MM.1S (cell line): ENCODE data around the gene RDH13.
"Not testable (repeated sequence)": the region's sequence is repeated elsewhere in the genome, so short reads cannot be mapped to it uniquely, and the experiment has no call there.

Experiments
- DNase-seq: peaks from one replicate; pipeline ENCODE4 v3.0.0-alpha.2; 2015
- H2AFZ ChIP-seq: fragments of 300-600 bp; sonication (generic); 2 replicates; pipeline ENCODE4 v1.6.0; 2016; ENCODE audit warnings: antibody characterized with exemption, low read length
- H3F3A ChIP-seq: fragments of 300-600 bp; sonication (generic); 2 replicates; pipeline ENCODE4 v1.6.1; 2016; ENCODE audit warnings: mild to moderate bottlenecking, antibody characterized with exemption, low read length, moderate library complexity, mixed read lengths; ENCODE audit not compliant: insufficient read depth
- H3K27ac ChIP-seq: fragments of 300-600 bp; sonication (generic); 2 replicates; pipeline ENCODE4 v1.5.1; 2016; ENCODE audit warnings: mild to moderate bottlenecking, low read length
- H3K27me3 ChIP-seq: fragments of 300-600 bp; sonication (generic); replicated peaks from 2 replicates; pipeline ENCODE4 v1.6.0; 2016; ENCODE audit warnings: low read length; ENCODE audit not compliant: insufficient read depth
- H3K36me3 ChIP-seq: fragments of 300-600 bp; sonication (generic); replicated peaks from 2 replicates; pipeline ENCODE4 v1.6.1; 2016; ENCODE audit warnings: mild to moderate bottlenecking, low read length, mixed read lengths; ENCODE audit not compliant: insufficient read depth
- H3K4me1 ChIP-seq: fragments of 300-600 bp; sonication (generic); 2 replicates; pipeline ENCODE4 v1.6.1; 2016; ENCODE audit warnings: low read length, mixed read lengths
- H3K4me2 ChIP-seq: fragments of 300-600 bp; sonication (generic); 2 replicates; pipeline ENCODE4 v1.6.0; 2016; ENCODE audit warnings: low read depth, low read length
- H3K4me3 ChIP-seq: fragments of 300-600 bp; sonication (generic); 2 replicates; pipeline ENCODE4 v1.5.1; 2016; ENCODE audit warnings: low read length, mixed read lengths
- H3K79me2 ChIP-seq: fragments of 300-600 bp; sonication (generic); 2 replicates; pipeline ENCODE4 v1.6.1; 2016; ENCODE audit warnings: mixed run types, low read length, mixed read lengths
- H3K9ac ChIP-seq: fragments of 300-600 bp; sonication (generic); 2 replicates; pipeline ENCODE4 v1.6.1; 2016; ENCODE audit warnings: low read length, mixed read lengths
- H3K9me2 ChIP-seq: fragments of 300-600 bp; sonication (generic); replicated peaks from 2 replicates; pipeline ENCODE4 v1.6.1; 2016; ENCODE audit warnings: mild to moderate bottlenecking, low read length, mixed read lengths; ENCODE audit not compliant: insufficient read depth
- H3K9me3 ChIP-seq: fragments of 300-600 bp; sonication (generic); replicated peaks from 2 replicates; pipeline ENCODE4 v1.6.1; 2016; ENCODE audit warnings: mild to moderate bottlenecking, low read length, mixed read lengths; ENCODE audit not compliant: insufficient read depth
- H4K20me1 ChIP-seq: fragments of 300-600 bp; sonication (generic); 2 replicates; pipeline ENCODE4 v1.6.1; 2016; ENCODE audit warnings: mild to moderate bottlenecking, low read length, moderate library complexity, mixed read lengths; ENCODE audit not compliant: insufficient read depth
- CTCF ChIP-seq: fragments of 300-600 bp; sonication (generic); IDR thresholded peaks from 2 replicates; pipeline ENCODE4 v1.5.1; 2016; ENCODE audit warnings: antibody characterized with exemption, low read length, mixed read lengths
- EZH2 ChIP-seq: fragments of 300-600 bp; sonication (generic); optimal IDR thresholded peaks from 2 replicates; pipeline ENCODE3; 2017; ENCODE audit warnings: low read depth, mild to moderate bottlenecking, antibody characterized with exemption, low read length, mixed read lengths
- EZH2phosphoT487 ChIP-seq: fragments of 300-600 bp; sonication (generic); IDR thresholded peaks from 2 replicates; pipeline ENCODE4 v1.6.1; 2018; ENCODE audit warnings: antibody characterized with exemption, low read length

Gene RDH13

GRCh38 chr19:55109527-55110291, 46.8 kb upstream of the RDH13 start:
- Histone ChIP-seq H3K27me3 (no peaks in the 10 kb centered on the region), H3K9me2 (no peaks in the 10 kb centered on the region), H3K79me2 (peaks cover 38% of the 10 kb centered on the region), H3K9me3 (no peaks in the 10 kb centered on the region), H3F3A (no peaks in the 10 kb centered on the region), H3K27ac (no peak overlapping the region), H3K36me3 (no peaks in the 10 kb centered on the region), H4K20me1 (no peaks in the 10 kb centered on the region), H3K9ac (no peak overlapping the region), H3K4me1 (no peaks in the 10 kb centered on the region), H2AFZ (no peak overlapping the region), H3K4me2 (no peak overlapping the region), H3K4me3 (no peak overlapping the region)
- TF ChIP-seq EZH2, result no peak
- no peak for TF ChIP-seq CTCF
- TF ChIP-seq EZH2phosphoT487, result no peak
- DNase-seq, result no peak

- not testable (repeated sequence) for H3K4me2 ChIP-seq, H3K4me3 ChIP-seq, H3K27ac ChIP-seq, DNase-seq, H3K9me2 ChIP-seq, H3K4me1 ChIP-seq, H3K9ac ChIP-seq, H3K27me3 ChIP-seq, H3K9me3 ChIP-seq, H2AFZ ChIP-seq, H4K20me1 ChIP-seq, H3K36me3 ChIP-seq, H3F3A ChIP-seq
- H3K79me2 ChIP-seq, result peaks cover 14% of the 10 kb centered on the region; the same call in 1 of the 2 replicates
These were observed 44.3 kb upstream of the RDH13 start for GRCh38 chr19:55107252-55107651.

GRCh38 chr19:55106591-55106990, 43.6 kb upstream of the RDH13 start:
- H3K36me3 ChIP-seq, result peaks cover 4% of the 10 kb centered on the region; the same call in 1 of the 2 replicates
- peaks cover 10% of the 10 kb centered on the region; the same call in 1 of the 2 replicates for H3K79me2 ChIP-seq
- H3K27me3 ChIP-seq, result no peaks in the 10 kb centered on the region

More at GRCh38 chr19:55106591-55106990, 43.6 kb upstream of the RDH13 start:
- Histone ChIP-seq H3K9me3 (no peaks in the 10 kb centered on the region), H3K9ac (no peak overlapping the region), H4K20me1 (no peaks in the 10 kb centered on the region), H2AFZ (no peak overlapping the region), H3K27ac (no peak overlapping the region), H3K4me3 (no peak overlapping the region), H3K4me1 (no peaks in the 10 kb centered on the region), H3K9me2 (no peaks in the 10 kb centered on the region), H3K4me2 (no peak overlapping the region), H3F3A (no peaks in the 10 kb centered on the region)
- no peak for DNase-seq
- TF ChIP-seq EZH2, result no peak
- TF ChIP-seq CTCF, result no peak
- TF ChIP-seq EZH2phosphoT487, result no peak
